Activated CD4-positive, alpha-beta T cell treated with anti-CD3 and anti-CD28 coated beads, Interleukin-2, amount 50 U/mL, for 16 hours (primary cell): ENCODE measurements around the gene MCM7.

Source experiments
- DNase-seq: peaks from one replicate; pipeline ENCODE4 v3.0.0-alpha.2; 2020

MCM7 gene

DNA sequence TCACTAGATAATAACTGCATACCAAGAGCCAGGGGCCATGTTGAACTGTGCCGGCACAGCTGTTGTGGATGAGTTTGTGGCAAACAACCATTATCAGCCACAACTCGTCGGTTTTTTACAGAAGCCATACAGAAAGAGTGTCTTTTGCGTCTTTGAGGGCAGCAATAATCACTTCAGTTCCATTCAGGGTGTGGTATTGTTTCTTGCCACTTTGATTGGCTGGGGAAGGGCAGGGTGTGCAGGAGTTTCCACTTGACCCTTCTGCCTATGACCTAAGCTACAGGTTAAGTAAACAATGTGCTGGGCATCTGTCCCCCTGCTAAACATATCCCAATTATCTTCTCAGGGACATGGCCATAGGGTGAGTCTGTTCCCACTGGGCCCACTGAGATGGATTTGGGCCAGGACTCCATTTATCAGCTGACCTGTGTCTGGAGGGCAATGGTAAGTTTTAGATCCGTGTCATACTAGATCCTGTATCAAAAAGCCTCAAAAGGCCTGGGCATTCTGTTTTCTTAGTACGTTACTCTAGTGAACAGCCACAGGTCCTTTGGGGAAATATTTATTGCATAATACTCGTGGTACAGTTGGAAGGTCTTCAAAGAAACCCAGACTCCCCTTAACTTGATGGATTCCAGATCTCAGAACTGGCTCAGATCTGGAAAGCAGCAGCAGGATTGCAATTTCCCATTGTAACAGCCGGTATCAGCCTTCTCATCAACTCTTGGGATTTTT lies 35.6 kb downstream of the MCM7 start:
- DNase-seq: no peak

DNA sequence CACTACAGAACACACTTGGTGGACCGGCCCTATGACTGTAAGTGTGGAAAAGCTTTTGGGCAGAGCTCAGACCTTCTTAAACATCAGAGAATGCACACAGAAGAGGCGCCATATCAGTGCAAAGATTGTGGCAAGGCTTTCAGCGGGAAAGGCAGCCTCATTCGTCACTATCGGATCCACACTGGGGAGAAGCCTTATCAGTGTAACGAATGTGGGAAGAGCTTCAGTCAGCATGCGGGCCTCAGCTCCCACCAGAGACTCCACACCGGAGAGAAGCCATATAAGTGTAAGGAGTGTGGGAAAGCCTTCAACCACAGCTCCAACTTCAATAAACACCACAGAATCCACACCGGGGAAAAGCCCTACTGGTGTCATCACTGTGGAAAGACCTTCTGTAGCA lies 37.0 kb downstream of the MCM7 start:
- no peak for DNase-seq

DNA sequence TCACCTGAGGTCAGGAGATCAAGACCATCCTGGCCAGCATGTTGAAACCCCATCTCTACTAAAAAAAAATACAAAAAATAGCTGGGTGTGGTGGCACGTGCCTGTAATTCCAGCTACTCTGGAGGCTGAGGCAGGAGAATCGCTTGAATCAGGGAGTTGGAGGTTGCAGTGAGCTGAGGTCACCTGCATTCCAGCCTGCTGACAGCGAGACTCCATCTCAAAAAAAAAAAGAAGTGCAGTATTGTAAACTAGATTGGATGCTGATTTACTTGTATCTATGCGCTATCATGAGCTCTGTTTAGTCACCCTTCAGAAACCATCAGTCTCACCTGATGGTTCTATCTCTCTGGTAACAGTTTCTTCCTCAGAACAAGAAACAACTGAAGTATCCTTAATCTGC lies 37.8 kb downstream of the MCM7 start:
- DNase-seq: no peak

DNA sequence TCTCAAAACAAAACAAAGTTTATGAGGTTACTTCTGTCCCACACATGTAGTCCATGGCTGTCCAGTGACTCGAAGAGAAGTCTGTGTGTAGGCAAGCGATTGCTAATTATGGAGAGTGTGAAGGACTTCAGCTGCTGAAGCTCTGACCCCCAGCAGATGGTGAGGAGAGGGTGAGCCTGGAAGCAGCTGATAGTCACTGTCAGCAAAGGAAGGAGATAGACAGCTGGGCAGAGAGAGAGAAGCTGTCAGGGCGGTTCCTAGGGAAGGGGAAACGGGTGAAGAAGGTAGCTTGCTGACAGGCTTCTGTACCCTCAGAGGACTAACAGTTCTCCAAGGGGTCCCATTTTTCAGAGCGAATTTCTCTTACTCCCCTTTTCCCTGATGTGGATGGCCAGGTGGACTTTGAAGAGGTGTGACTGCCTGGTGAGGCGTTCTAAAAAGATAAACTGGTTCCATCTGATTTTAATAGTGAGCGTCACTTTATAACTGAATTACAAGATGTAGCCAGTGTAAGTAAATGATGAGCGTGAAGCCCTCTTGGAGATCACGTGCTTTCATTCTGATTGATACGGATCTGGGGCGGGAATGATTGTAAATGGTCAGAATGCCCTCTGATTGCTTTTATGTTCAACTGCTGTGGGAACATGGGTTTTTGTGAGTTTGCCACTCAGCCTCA lies 39.5 kb downstream of the MCM7 start:
- no peak for DNase-seq

DNA sequence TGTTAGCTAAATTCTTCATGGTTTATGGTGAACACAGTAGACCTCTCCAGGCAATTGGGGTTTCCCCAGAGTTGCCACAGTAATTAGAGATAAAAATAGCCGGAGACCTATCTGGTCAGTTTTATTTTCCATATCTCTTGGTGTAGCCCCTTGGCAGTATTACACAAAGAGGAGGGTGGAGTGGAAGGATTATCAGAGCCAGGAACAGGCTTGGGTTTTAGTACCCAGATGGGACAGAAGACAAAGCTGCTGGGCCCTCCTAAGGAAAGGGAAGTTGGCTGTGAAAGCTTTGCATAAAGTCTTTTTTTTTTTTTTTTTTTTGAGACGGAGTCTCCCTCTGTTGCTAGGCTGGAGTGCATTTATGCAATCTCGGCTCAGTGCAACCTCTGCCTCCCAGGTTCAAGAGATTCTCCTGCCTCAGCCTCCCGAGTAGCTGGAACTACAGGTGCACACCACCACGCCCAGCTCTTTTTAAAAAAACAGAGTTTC lies 41.9 kb downstream of the MCM7 start:
- no peak for DNase-seq

DNA sequence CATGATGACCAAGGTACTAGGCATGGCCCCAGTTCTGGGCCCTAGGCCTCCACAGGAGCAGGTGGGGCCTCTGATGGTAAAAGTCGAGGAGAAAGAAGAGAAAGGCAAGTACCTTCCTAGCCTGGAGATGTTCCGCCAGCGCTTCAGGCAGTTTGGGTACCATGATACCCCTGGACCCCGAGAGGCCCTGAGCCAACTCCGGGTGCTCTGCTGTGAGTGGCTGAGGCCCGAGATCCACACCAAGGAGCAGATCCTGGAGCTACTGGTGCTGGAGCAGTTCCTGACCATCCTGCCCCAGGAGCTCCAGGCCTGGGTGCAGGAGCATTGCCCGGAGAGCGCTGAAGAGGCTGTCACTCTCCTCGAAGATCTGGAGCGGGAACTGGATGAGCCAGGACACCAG lies 44.2 kb downstream of the MCM7 start:
- no peak for DNase-seq

DNA sequence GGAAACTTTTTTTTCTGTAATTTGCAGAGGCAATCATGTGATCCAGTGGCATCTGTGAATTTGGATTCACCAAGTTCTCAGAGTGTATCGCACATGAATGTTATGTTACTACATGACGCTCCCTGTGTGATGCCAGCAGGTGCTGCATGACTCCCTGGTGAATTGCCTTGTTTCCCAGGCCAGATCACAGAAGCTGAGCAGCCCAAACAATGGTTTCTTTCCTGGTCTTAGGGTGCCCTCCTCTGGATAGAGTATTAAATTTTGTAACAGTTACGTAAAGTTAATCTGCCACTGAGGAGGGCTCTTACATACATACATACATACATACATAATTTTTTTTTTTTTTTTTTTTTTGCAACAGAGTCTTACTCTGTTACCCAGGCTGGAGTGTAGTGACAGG lies 48.0 kb downstream of the MCM7 start:
- peak; percentile 56 for DNase-seq

DNA sequence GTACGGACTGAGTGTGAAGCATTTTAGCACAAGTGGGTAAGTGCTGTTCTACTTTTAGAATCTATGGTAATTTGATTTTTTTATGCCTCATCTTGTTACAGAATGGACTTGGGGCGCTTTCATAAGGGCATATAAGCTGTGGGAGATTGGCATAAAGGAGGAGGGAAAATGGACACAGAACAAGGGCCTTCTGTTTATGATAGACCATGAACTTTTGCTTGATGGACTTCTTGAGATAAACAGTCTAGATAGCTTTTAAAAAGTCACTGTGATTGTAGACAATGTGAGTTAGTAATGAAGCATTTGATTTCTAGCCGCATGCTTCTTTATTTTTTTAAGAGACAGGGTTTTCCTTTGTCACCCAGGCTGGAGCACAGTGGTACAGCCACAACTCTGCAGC lies 49.6 kb downstream of the MCM7 start:
- DNase-seq: no peak

DNA sequence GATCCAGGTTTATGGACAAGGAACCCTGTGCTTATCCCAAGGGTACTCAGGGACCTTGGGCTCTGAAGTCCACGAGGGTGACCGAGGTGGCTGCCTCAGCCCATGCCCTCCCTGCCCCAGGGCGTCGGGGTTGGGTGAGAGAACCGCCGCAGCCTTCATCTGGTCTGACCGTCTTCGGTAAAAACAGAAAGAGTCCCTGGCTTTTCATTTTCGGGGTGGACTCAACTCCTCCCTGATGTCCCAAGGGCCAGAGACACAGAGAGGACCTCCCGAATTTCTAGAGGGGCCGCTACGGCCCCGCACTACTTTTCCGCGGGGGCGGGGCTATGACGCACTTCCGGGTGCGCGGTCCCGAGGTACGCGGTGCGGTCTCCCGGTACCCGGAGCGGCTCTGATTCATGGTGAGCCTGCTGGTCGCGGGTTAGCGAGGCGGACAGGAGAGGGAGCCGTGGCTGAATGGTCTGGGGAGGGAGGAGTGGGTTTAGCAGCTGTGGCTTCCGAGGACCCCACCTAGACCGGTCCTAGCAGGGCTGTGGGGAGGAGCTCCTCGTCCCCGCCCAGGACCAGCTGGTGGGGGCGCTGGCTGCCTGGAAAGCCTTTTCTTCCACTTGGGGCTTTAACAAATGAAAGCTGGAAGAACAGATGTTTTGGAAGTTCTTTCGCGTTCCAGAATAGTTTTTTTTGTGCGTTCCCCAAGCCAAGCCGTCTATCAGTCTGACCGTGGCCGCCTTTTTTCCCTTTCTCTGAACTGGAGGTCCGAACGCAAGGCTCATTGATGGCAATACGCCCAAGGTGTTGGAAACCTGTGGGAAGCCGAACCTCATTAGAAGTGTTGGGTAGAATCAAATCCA lies 51.5 kb downstream of the MCM7 start, which contains the start of gene ZSCAN21:
Gene ZSCAN21, plus strand, starts transcription at position 334 of the 851 bp plus-strand sequence. CDS start 7,233 bp downstream, outside the sequence.
- DNase-seq: peak; percentile 79

DNA sequence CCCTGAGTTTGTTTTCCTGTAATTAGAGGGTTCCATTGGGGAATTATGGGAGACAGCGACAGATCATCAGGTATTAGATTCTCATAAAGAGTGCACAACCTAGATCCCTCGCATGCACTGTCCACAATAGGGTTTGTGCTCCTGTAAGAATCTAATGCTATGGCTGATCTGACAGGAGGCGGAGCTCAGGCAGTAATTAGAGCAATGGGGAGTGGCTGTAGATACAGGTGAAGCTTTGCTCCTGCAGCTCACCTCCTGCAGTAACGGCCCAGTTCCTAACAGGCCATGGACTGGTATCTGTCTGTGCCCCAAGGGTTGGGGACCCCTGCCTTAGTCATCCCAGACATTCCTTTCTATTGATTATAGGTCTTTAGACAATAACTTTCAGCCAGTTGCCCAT lies 52.5 kb downstream of the MCM7 start:
- DNase-seq: no peak

DNA sequence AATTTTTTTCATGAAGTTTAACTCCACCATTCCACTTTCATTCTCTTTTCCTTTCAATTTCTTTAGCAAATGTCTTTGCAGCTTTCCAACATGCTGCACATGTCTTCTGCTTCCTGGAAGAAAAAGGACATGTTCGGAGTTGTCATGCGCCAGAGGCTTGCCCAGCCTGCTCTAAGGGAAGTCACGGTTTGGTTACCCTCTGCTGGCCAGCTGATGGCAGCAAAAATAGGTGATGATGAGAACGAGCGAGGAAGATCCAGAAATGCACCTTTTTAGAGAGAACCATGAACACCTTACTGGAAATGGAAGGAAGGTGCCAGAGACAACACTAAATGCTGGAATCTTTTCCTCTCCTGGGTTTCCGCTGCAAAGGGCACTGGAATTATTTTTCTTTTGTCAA lies 56.5 kb downstream of the MCM7 start:
- no peak for DNase-seq
